HepG2 (cell line): ENCODE measurements around the gene INAFM1. TPM values are rescaled to one million over a fixed set of nuclear protein-coding genes. Genes with fewer than 3 reads are reported as not detected.

Experiments used
- ATF1 ChIP-seq: IDR thresholded peaks from 2 replicates; pipeline ENCODE4 v1.6.1; 2016; ENCODE audit warnings: mild to moderate bottlenecking, control low read depth
- EEA1 ChIP-seq: sonication (generic); formaldehyde crosslinking; IDR thresholded peaks from 2 replicates; pipeline ENCODE4 v1.5.1; 2020; ENCODE audit warnings: mild to moderate bottlenecking, missing genetic modification reagents, borderline replicate concordance
- GATAD2A ChIP-seq: IDR thresholded peaks from 2 replicates; pipeline ENCODE4 v1.6.1; 2016
- GZF1 ChIP-seq: sonication (generic); formaldehyde crosslinking; IDR thresholded peaks from 2 replicates; pipeline ENCODE4 v1.5.1; 2020; ENCODE audit warnings: mild to moderate bottlenecking, missing genetic modification reagents
- KMT2A ChIP-seq: sonication (generic); formaldehyde crosslinking; IDR thresholded peaks from 2 replicates; pipeline ENCODE4 v1.4.0; 2020; ENCODE audit warnings: missing genetic modification reagents
- MED1 ChIP-seq: sonication (generic); formaldehyde crosslinking; IDR thresholded peaks from 2 replicates; pipeline ENCODE4 v1.4.0; 2020; ENCODE audit warnings: missing genetic modification reagents
- NR2F1 ChIP-seq, 2 experiments: fragments of 450-650 bp in 1 of 2; formaldehyde crosslinking in 1 of 2; IDR thresholded peaks; 2 replicates each; pipeline versions ENCODE4 v1.5.0 to v1.6.1; 2016 to 2020; ENCODE audit warnings: mild to moderate bottlenecking in 1 of 2, missing compliant biosample characterization in 1 of 2, missing genetic modification reagents in 1 of 2, moderate library complexity in 1 of 2
- SALL2 ChIP-seq: sonication (generic); formaldehyde crosslinking; IDR thresholded peaks from 2 replicates; pipeline ENCODE4 v1.8.1; 2023; ENCODE audit warnings: mild to moderate bottlenecking, missing genetic modification reagents, inconsistent platforms
- SNAI1 ChIP-seq: sonication (generic); formaldehyde crosslinking; IDR thresholded peaks from 2 replicates; pipeline ENCODE4 v1.5.0; 2020; ENCODE audit warnings: mild to moderate bottlenecking, missing genetic modification reagents, borderline replicate concordance
- SYNCRIP ChIP-seq: fragments of 200-400 bp; formaldehyde crosslinking; IDR thresholded peaks from 2 replicates; pipeline ENCODE4 v1.6.1; 2018; ENCODE audit warnings: mild to moderate bottlenecking, low read depth, low read length; ENCODE audit not compliant: insufficient read depth
- ZKSCAN1 ChIP-seq: fragments of 150-350 bp; IDR thresholded peaks from 2 replicates; pipeline ENCODE4 v1.6.1; 2014; ENCODE audit warnings: low read length
- polyA plus RNA-seq, 8 experiments: library from polyadenylated mRNA; depleted of rRNA in 3 of 8; stranded (reverse) in 7 of 8; unstranded in 1 of 8; fragments of >200 nt; fragmentation: Illumina TruSeq in 4 of 8; extraction: Trizol in 4 of 8; gene quantifications; 2 replicates each; pipeline versions ENCODE4 v1.2.1 to v1.2.3, GENCODE V29; 2011 to 2016; ENCODE audit warnings: low read depth in 4 of 8, missing spikeins in 1 of 8, mixed read lengths in 1 of 8; ENCODE audit not compliant: insufficient read depth in 1 of 8
- total RNA-seq, 5 experiments: library from RNA; depleted of rRNA; stranded (reverse); fragments of >200 nt; fragmentation: Illumina TruSeq; extraction: Trizol; gene quantifications; 2 replicates each; pipeline ENCODE4 v1.2.3, GENCODE V29; 2016; ENCODE audit warnings: low read depth in 1 of 5
- TF ChIP-seq, protein P1 (sequence below): sonication (generic); formaldehyde crosslinking; IDR thresholded peaks from 2 replicates; pipeline ENCODE4 v1.4.0; 2020; ENCODE audit warnings: missing genetic modification reagents, borderline replicate concordance
- TF ChIP-seq, protein P2 (sequence below), 2 experiments: sonication (generic) in 1 of 2; formaldehyde crosslinking in 1 of 2; IDR thresholded peaks; 2 replicates each; pipeline versions ENCODE4 v1.5.1 to v1.6.1; 2011 to 2020; ENCODE audit warnings: borderline replicate concordance in 1 of 2, low read depth in 1 of 2, low read length in 1 of 2, mild to moderate bottlenecking in 1 of 2, missing genetic modification reagents in 1 of 2, moderate library complexity in 1 of 2
- TF ChIP-seq, protein P3 (sequence below): IDR thresholded peaks from 2 replicates; pipeline ENCODE4 v1.4.0; 2020; ENCODE audit warnings: mild to moderate bottlenecking, missing genetic modification reagents

INAFM1 gene
- total and polyA plus RNA-seq, 2 of the 13 experiments (the other 11 are each of a cell fraction or from before 2014, with no cell fraction given) = 0.88 to 1.9 TPM

DNA sequence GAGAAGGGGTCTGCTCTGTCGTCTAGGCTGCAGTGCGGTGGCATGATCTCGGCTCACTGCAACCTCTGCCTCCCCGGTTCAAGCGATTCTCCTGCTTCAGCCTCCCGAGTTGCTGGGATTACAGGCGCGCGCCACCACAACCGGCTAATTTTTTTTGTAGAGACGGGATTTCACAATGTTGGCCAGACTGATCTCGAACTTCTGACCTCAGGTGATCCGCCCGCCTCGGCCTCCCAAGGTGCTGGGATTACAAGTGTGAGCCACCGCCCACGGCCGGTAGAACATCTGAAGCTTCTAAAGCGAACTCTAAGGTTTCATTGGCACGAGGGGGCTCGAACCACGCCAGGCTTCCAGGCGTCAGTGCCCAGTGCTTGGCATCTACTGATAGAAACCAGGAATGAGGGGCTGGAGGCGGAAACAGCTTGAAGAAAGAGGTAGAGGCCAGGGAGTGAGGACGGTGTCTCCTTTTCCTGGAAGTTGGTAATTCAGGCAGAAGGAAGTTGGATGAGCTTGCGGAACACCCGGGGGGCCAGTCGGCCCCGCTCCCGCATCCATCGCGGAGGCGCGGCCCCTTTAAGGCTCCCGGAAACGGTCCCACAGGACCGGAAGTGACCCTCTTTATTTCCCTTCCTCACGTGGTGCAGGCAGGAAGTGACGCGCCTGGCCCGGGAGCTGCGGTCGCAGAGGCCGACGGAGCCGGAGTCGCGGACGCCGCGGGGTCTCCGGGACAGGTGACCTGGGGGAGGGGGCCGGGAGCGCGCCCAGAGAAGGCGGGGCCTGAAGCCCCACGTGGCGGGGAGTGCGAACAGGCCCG lies 18.6 kb upstream of the INAFM1 start, which contains the start of gene CCDC9 (continued):
- TF ChIP-seq, protein P1, sequence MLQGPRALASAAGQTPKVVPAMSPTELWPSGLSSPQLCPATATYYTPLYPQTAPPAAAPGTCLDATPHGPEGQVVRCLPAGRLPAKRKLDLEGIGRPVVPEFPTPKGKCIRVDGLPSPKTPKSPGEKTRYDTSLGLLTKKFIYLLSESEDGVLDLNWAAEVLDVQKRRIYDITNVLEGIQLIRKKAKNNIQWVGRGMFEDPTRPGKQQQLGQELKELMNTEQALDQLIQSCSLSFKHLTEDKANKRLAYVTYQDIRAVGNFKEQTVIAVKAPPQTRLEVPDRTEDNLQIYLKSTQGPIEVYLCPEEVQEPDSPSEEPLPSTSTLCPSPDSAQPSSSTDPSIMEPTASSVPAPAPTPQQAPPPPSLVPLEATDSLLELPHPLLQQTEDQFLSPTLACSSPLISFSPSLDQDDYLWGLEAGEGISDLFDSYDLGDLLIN = peak; percentile 82
- peak; percentile 89 for TF ChIP-seq ATF1 (CRISPR knock-in tag)
- TF ChIP-seq NR2F1 (CRISPR knock-in tag; IDR thresholded peaks at IDR 0.05) = peak in 1 of 2 experiments; percentile 8; a peak in 1 of 4 replicates
- TF ChIP-seq GZF1 (CRISPR knock-in tag) = no peak
- TF ChIP-seq SYNCRIP = no peak
- TF ChIP-seq, protein P2, sequence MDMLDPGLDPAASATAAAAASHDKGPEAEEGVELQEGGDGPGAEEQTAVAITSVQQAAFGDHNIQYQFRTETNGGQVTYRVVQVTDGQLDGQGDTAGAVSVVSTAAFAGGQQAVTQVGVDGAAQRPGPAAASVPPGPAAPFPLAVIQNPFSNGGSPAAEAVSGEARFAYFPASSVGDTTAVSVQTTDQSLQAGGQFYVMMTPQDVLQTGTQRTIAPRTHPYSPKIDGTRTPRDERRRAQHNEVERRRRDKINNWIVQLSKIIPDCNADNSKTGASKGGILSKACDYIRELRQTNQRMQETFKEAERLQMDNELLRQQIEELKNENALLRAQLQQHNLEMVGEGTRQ (IDR thresholded peaks at IDR 0.05; ENCODE audit: low read depth, low read length) = peak; percentile 95
- TF ChIP-seq, protein P2 (CRISPR knock-in tag; IDR thresholded peaks at IDR 0.05; ENCODE audit: borderline replicate concordance) = peak; percentile 96
- no peak for TF ChIP-seq GATAD2A (CRISPR knock-in tag)
- TF ChIP-seq ZKSCAN1 = no peak
- TF ChIP-seq, protein P3, sequence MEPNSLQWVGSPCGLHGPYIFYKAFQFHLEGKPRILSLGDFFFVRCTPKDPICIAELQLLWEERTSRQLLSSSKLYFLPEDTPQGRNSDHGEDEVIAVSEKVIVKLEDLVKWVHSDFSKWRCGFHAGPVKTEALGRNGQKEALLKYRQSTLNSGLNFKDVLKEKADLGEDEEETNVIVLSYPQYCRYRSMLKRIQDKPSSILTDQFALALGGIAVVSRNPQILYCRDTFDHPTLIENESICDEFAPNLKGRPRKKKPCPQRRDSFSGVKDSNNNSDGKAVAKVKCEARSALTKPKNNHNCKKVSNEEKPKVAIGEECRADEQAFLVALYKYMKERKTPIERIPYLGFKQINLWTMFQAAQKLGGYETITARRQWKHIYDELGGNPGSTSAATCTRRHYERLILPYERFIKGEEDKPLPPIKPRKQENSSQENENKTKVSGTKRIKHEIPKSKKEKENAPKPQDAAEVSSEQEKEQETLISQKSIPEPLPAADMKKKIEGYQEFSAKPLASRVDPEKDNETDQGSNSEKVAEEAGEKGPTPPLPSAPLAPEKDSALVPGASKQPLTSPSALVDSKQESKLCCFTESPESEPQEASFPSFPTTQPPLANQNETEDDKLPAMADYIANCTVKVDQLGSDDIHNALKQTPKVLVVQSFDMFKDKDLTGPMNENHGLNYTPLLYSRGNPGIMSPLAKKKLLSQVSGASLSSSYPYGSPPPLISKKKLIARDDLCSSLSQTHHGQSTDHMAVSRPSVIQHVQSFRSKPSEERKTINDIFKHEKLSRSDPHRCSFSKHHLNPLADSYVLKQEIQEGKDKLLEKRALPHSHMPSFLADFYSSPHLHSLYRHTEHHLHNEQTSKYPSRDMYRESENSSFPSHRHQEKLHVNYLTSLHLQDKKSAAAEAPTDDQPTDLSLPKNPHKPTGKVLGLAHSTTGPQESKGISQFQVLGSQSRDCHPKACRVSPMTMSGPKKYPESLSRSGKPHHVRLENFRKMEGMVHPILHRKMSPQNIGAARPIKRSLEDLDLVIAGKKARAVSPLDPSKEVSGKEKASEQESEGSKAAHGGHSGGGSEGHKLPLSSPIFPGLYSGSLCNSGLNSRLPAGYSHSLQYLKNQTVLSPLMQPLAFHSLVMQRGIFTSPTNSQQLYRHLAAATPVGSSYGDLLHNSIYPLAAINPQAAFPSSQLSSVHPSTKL = peak; percentile 52
- TF ChIP-seq EEA1 (CRISPR knock-in tag) = no peak; the same call in 1 of the 2 replicates
- TF ChIP-seq SALL2 (CRISPR knock-in tag) = 0 out of 2 replicates have a peak, but pooled peaks have one; percentile 37
- peak; percentile 39; the same call in 1 of the 2 replicates for TF ChIP-seq KMT2A (CRISPR knock-in tag)
- no peak for TF ChIP-seq SNAI1 (CRISPR knock-in tag)
- peak; percentile 49 for TF ChIP-seq MED1
